AG04450 (cell line): Measurements from ENCODE around the gene EXOC4. TPM values are rescaled to one million over a fixed set of nuclear protein-coding genes. Genes with fewer than 3 reads are reported as not detected.

Source experiments
- CTCF ChIA-PET: fragments of 300-600, 350-600 bp; formaldehyde crosslinking; extraction: SDS; loops from one replicate; lab custom pipeline; 2022; ENCODE audit warnings: antibody characterized with exemption, inconsistent platforms; lab: Charles Lee
- POLR2A ChIA-PET: fragments of 350-600 bp; formaldehyde crosslinking; extraction: SDS; loops from one replicate; lab custom pipeline; 2021; ENCODE audit warnings: antibody characterized with exemption, inconsistent platforms; lab: Yijun Ruan, JAX
- DNase-seq: peaks from one replicate; pipeline ENCODE4 v3.0.0-alpha.2; 2011; ENCODE audit warnings: low read depth, low spot score
- H3K27ac ChIP-seq: one replicate; pipeline ENCODE4 v1.5.1; 2012; ENCODE audit warnings: low read depth, low read length, control low read depth
- H3K27me3 ChIP-seq: one replicate; pipeline ENCODE4 v1.6.0; 2012; ENCODE audit warnings: low read length; ENCODE audit not compliant: control insufficient read depth, insufficient read depth
- H3K4me3 ChIP-seq: 2 replicates; pipeline ENCODE4 v1.5.1; 2011; ENCODE audit warnings: mild to moderate bottlenecking, low read depth, low read length, control low read depth
- H3K9me3 ChIP-seq: 2 replicates; pipeline ENCODE4 v1.5.1; 2012; ENCODE audit warnings: low read length; ENCODE audit not compliant: control insufficient read depth, insufficient read depth
- polyA plus RNA-seq: library from polyadenylated mRNA; depleted of rRNA; stranded (reverse); fragments of >200 nt; gene quantifications from 2 replicates; pipeline ENCODE4 v1.2.3, GENCODE V29; 2011
- TF ChIP-seq, protein P1 (sequence below): IDR thresholded peaks from 2 replicates; pipeline ENCODE4 v1.5.1; 2011; ENCODE audit warnings: low read depth, low read length, control low read depth, inconsistent platforms

The EXOC4 gene
- polyA plus RNA-seq, 1 experiment = 73.5 TPM

DNA sequence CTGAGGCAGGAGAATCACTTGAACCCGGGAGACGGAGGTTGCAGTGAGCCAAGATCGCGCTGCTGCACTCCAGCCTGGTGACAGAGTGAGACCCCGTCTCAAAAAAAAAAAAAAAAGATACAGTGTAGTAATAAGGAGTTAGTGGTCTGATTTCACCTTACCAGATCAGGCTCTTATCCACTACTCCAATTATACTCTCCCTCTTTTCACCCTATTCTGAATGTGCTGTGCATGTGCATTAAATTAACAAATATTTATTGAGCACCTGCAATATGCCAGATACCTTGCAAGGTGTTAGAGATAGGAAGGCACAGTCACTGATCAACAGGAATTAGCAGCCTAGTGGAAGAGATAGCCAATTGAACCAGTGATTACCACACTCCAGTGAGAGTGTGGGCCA is 632.3 kb downstream of the EXOC4 start:
- POLR2A ChIA-PET = no interaction called here
- H3K9me3 ChIP-seq = no peaks in the 10 kb centered on the region
- H3K27ac ChIP-seq = no peak overlapping the region
- DNase-seq = no peak
- no peaks in the 10 kb centered on the region for H3K27me3 ChIP-seq
- CTCF ChIA-PET = no interaction called here
- TF ChIP-seq, protein P1, sequence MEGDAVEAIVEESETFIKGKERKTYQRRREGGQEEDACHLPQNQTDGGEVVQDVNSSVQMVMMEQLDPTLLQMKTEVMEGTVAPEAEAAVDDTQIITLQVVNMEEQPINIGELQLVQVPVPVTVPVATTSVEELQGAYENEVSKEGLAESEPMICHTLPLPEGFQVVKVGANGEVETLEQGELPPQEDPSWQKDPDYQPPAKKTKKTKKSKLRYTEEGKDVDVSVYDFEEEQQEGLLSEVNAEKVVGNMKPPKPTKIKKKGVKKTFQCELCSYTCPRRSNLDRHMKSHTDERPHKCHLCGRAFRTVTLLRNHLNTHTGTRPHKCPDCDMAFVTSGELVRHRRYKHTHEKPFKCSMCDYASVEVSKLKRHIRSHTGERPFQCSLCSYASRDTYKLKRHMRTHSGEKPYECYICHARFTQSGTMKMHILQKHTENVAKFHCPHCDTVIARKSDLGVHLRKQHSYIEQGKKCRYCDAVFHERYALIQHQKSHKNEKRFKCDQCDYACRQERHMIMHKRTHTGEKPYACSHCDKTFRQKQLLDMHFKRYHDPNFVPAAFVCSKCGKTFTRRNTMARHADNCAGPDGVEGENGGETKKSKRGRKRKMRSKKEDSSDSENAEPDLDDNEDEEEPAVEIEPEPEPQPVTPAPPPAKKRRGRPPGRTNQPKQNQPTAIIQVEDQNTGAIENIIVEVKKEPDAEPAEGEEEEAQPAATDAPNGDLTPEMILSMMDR = no peak
- no peak overlapping the region for H3K4me3 ChIP-seq

DNA sequence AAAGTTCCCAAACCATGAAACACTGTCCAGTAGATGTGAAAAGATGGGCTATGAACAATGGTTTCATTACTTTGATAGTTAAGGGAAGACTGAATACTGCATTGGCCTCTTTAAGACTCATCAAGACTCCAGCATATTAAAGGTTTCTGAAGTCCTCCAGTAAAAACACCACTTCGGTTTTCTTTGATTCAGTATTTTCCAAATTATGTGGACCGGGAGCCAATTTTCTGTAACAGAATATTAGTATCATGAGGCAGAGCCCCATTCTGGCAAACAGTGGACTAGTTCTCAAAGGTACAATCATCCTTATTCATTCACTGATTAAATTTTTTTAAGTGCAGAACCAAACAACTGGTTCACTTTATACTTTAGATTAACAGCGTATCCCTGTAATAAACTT is 633.2 kb downstream of the EXOC4 start:
- Histone ChIP-seq H3K9me3 (no peaks in the 10 kb centered on the region), H3K27ac (no peak overlapping the region), H3K27me3 (no peaks in the 10 kb centered on the region), H3K4me3 (no peak overlapping the region)
- POLR2A ChIA-PET = no interaction called here
- TF ChIP-seq, protein P1 = no peak
- CTCF ChIA-PET = no interaction called here
- DNase-seq = no peak

DNA sequence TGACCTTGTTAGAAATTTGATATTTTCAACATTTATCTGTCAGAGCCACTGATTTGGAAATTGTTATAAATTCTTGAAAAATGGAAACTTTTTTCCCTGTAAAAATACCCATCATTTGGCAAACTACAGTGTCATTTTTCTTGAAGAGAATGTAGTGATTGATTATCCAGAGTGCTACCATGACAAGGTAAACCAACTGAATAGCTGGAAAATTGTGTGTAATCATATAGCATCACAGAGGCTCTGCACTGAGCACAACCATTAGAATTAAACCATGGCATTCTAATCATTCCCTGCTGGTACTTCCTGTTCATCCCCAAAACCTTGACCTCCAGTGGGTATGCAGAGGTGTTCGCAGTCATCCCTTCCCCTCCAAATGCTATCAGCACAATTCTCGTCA is 633.9 kb downstream of the EXOC4 start:
- DNase-seq = no peak
- Histone ChIP-seq H3K9me3 (no peaks in the 10 kb centered on the region), H3K27ac (no peak overlapping the region), H3K4me3 (no peak overlapping the region), H3K27me3 (no peaks in the 10 kb centered on the region)
- CTCF ChIA-PET = no interaction called here
- TF ChIP-seq, protein P1 = no peak
- POLR2A ChIA-PET = no interaction called here

DNA sequence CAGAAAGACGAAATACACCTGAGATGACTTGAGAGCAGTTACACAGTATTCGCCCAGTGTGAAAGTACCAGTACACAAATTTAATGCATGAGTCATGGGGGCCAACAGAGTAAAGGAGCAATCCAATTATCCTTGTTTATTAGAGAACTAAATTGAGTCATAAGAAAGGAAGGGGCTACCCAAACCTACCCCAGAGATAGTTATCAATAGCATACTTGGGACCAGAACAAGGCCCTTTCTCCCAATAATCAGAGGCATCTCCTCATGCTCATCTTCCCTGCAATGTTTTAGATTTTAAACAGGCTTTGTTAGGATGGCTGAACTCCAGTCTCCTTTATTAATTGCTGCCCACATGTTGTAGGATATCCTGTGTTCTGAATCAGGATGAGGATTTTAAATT is 634.6 kb downstream of the EXOC4 start:
- no peak overlapping the region for H3K4me3 ChIP-seq
- H3K27me3 ChIP-seq = no peaks in the 10 kb centered on the region
- no peak for DNase-seq
- no peaks in the 10 kb centered on the region for H3K9me3 ChIP-seq
- H3K27ac ChIP-seq = no peak overlapping the region
- TF ChIP-seq, protein P1 = no peak
- POLR2A ChIA-PET = no interaction called here
- CTCF ChIA-PET = no interaction called here

DNA sequence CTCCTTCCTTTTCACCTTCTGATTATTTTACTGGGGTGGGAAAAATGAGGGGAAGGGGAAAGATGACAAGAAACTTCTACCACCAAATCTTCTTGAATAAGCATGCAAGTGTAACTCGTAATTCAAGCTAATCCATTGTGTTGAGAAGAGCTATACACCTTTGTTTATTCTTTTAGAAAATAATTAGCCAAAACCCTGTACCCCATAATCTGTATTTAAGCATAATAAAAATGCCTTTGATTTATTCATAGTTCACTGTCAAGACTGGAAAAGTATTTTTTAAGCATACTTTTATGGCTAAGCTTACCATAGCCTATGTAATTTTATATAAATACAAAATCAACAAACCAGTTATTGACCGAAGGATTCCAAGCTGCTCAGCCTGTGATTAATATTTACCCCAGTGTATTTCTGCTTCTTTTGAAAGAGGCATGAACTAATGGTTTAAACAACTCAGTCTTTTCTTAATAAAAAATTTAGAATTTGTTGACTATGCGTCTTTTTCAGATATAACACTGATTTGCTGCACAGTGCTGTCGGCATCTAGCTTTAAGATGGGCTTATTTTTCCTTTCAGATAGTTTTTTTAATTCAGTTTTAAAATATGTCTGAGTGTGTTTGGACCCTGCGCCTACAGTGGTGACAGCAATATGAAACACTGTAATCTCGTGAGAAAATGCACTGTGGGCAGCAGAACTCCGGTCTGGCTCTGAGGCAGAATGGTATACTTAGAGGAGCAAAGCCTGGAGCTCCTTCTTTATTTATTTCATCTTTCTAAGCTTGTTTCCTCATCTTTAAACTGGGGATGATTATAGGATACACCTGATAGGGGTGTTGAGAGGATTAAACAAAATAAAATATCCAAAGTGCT is 635.4 kb downstream of the EXOC4 start:
- DNase-seq = no peak
- CTCF ChIA-PET = no interaction called here
- Histone ChIP-seq H3K27me3 (no peaks in the 10 kb centered on the region), H3K4me3 (no peak overlapping the region), H3K27ac (no peak overlapping the region), H3K9me3 (no peaks in the 10 kb centered on the region)
- TF ChIP-seq, protein P1 = no peak
- POLR2A ChIA-PET = no interaction called here
